ENCODE data around the gene STX8. TPM values are rescaled to one million over a fixed set of nuclear protein-coding genes. Genes with fewer than 3 reads are reported as not detected.
A peak's percentile ranks its signal among the peaks of the same experiment; 100 is the strongest.

Gene STX8
- total and polyA plus RNA-seq, 8 donors, result 51.9 to 63.4 (median 56.5) TPM

DNA sequence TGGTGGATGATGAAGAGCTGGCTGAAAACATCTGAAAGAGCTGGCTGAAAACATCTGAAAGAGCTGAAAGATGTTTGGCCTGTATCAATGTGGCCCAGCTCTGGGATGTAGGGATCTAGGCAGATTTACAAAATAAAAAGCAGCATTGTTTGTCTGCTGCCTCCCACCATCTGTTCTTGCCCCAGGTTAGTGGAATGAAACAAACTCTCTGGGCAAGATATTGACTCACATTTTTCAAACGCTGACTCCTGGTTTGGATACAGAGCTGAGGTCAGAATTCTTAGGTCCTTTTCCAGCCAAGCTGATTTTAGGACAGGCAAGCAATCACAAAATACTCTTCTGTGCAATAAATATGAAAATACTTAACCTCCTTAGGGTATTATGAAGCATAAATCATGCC, 139.0 kb downstream of the STX8 start:
- no peaks in the 10 kb centered on the region for H3K4me1 ChIP-seq
- intact Hi-C loops (cut with DNase I), result no loop called here
- no peaks in the 10 kb centered on the region for H3K36me3 ChIP-seq
- no peaks in the 10 kb centered on the region for H3K9me3 ChIP-seq
- H3K27me3 ChIP-seq, result no peaks in the 10 kb centered on the region
- TF ChIP-seq, protein P1, sequence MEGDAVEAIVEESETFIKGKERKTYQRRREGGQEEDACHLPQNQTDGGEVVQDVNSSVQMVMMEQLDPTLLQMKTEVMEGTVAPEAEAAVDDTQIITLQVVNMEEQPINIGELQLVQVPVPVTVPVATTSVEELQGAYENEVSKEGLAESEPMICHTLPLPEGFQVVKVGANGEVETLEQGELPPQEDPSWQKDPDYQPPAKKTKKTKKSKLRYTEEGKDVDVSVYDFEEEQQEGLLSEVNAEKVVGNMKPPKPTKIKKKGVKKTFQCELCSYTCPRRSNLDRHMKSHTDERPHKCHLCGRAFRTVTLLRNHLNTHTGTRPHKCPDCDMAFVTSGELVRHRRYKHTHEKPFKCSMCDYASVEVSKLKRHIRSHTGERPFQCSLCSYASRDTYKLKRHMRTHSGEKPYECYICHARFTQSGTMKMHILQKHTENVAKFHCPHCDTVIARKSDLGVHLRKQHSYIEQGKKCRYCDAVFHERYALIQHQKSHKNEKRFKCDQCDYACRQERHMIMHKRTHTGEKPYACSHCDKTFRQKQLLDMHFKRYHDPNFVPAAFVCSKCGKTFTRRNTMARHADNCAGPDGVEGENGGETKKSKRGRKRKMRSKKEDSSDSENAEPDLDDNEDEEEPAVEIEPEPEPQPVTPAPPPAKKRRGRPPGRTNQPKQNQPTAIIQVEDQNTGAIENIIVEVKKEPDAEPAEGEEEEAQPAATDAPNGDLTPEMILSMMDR (IDR thresholded peaks at IDR 0.05), result no peak
- ATAC-seq (no peak), DNase-seq (no peak)
- H3K27ac ChIP-seq, result no peak overlapping the region
- H3K4me3 ChIP-seq, result no peak overlapping the region

DNA sequence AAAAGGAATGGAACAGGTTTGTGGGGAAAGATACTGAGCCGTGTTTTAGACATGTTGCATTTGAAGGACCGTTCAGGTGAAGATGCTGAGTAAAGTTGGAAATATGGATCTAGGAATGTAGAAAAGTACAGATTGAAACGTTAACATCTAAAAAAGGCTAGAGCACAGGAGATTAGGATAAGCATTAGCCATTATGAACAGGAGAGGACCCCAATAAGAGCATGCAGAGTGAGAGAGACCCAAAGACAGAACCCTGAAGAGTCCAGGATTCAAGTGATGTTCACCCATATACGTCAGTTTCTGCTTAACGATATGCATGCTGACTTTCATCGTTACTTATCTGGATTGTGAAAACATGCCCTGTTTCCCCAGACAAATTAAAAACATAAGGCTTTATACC, 140.5 kb downstream of the STX8 start:
- no peaks in the 10 kb centered on the region for H3K27me3 ChIP-seq
- DNase-seq (no peak), ATAC-seq (no peak)
- H3K4me1 ChIP-seq, result no peaks in the 10 kb centered on the region
- H3K36me3 ChIP-seq, result no peaks in the 10 kb centered on the region
- TF ChIP-seq, protein P1 (IDR thresholded peaks at IDR 0.05), result no peak
- H3K27ac ChIP-seq, result no peak overlapping the region
- no peaks in the 10 kb centered on the region for H3K9me3 ChIP-seq
- intact Hi-C loops (cut with DNase I), result no loop called here
- no peak overlapping the region for H3K4me3 ChIP-seq

DNA sequence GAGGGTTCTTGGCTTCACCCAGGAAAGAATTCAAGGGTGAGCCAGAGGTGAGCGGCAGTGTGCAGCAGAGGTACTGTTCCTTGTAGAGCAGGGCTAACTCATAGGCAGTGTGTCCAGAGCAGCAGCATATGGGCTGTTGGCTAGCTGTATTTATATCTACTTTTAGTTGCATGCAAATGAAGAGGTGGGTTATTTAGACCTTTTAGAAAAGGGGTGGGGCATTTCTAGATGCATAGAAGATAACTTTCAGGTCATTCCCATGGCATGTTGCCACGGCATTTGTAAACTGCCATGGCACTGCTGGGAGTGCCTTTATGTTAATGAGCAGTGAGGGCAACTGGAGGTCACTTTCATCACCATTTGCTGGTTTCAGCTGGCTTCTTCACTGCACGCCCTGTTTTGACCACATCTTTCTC, 141.0 kb downstream of the STX8 start:
- Histone ChIP-seq H3K27me3 (no peaks in the 10 kb centered on the region), H3K4me3 (no peak overlapping the region), H3K4me1 (no peaks in the 10 kb centered on the region), H3K36me3 (no peaks in the 10 kb centered on the region), H3K9me3 (no peaks in the 10 kb centered on the region), H3K27ac (no peak overlapping the region)
- no peak for DNase-seq
- ATAC-seq, result no peak
- intact Hi-C loops (cut with DNase I), result no loop called here
- TF ChIP-seq, protein P1 (IDR thresholded peaks at IDR 0.05), result no peak

DNA sequence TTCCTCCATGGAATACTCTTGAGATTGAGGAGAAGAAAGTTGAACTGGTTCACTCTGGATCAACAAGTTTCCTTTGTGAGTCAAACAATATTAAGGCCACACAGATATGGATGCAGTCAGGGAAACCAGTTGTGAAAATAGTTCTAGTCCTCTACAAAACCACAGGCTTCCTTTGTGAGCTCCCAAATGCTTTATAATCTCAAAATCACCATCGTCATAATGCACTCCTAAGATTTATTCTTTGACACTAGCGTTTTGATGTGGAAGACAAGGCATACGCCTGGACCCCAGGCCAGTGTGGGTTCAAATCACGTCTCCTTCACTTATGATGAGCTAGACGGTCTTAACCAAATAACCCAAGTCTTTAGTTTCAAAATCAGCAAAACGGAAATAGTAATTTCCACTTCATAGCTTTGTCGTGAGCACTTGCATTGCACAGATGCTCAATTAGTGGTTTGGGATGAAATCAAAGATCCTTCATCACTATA, 142.6 kb downstream of the STX8 start:
- Histone ChIP-seq H3K4me1 (no peaks in the 10 kb centered on the region), H3K27ac (no peak overlapping the region), H3K27me3 (no peaks in the 10 kb centered on the region), H3K4me3 (no peak overlapping the region), H3K9me3 (no peaks in the 10 kb centered on the region), H3K36me3 (no peaks in the 10 kb centered on the region)
- ATAC-seq, result peak; percentile 32
- intact Hi-C loops (cut with DNase I), result no loop called here
- TF ChIP-seq, protein P1 (IDR thresholded peaks at IDR 0.05), result no peak
- DNase-seq, result no peak

DNA sequence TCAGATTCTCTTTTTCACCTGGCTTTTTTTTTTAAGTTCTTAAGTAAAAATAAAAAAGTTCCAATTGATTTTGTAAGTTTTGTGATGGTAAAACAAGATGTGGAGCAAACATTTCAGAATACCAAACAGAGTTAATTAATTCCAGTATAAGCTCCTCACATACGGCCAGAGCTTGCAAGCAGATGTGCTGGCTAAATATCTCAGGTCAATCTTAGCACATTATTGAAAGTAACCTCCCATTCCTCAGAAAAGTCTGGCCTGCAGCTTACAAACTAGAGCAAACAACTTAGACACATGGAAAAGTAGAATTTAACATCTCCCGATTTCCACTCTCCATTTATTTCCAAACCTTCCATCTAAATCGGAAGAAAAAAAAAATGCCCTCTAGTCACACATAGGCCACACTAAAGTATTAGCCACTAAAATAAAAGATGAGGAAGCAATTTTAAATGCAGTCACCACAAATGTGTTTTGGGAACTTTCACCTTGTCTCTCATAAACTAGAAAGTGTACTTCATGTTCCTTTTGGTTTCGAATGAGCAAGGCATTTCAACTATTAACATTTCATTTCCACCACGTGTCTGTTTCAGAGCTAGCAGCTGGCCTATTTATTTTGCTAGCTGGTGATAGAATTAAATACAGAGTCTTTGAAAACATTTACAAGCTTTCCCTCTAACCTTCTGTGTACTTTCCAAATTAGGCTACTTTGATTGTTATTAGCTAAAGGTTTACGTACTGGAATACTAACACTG, 143.3 kb downstream of the STX8 start:
- Histone ChIP-seq H3K36me3 (no peaks in the 10 kb centered on the region), H3K4me3 (no peak overlapping the region), H3K4me1 (no peaks in the 10 kb centered on the region), H3K27ac (no peak overlapping the region), H3K27me3 (no peaks in the 10 kb centered on the region), H3K9me3 (no peaks in the 10 kb centered on the region)
- ATAC-seq (no peak), DNase-seq (no peak)
- TF ChIP-seq, protein P1 (IDR thresholded peaks at IDR 0.05), result no peak
- intact Hi-C loops (cut with DNase I), result no loop called here

All from left lung (tissue), 10 donors.